Right renal cortex interstitium (tissue), 3 donors: ENCODE results near the gene UNC5A. TPM values are rescaled to one million over a fixed set of nuclear protein-coding genes. Genes with fewer than 3 reads are reported as not detected.

Experiments used
- DNase-seq, 3 donors: peaks; one replicate each; pipeline ENCODE4 v3.0.0-alpha.2; 2013; ENCODE audit warnings: low read depth in 3 of 3, low spot score in 2 of 3
- polyA plus RNA-seq, 3 donors: library from polyadenylated mRNA; unstranded; fragments of 120-200 nt; gene quantifications; one replicate each; pipeline ENCODE4 v1.2.1, GENCODE V29; 2013; ENCODE audit not compliant: insufficient read length in 3 of 3

Gene UNC5A
- polyA plus RNA-seq, 3 donors: 0.10 to 0.14 (median 0.10) TPM

GRCh38 chr5:176818391-176819098 is 8.2 kb downstream of the UNC5A start:
- no peak for DNase-seq

- no peak for DNase-seq
Measured at GRCh38 chr5:176819476-176819875, 9.1 kb downstream of the UNC5A start.

- no peak for DNase-seq
Measured at GRCh38 chr5:176820937-176821336, 10.6 kb downstream of the UNC5A start.

- no peak for DNase-seq
Measured at GRCh38 chr5:176821441-176821840, 11.1 kb downstream of the UNC5A start.

- no peak for DNase-seq
Measured at GRCh38 chr5:176822041-176822792, 11.9 kb downstream of the UNC5A start.

GRCh38 chr5:176822793-176823481 is 12.6 kb downstream of the UNC5A start:
- DNase-seq: no peak

GRCh38 chr5:176823869-176824412 is 13.6 kb downstream of the UNC5A start:
- DNase-seq: no peak

- DNase-seq: no peak
Measured at GRCh38 chr5:176824604-176825003, 14.2 kb downstream of the UNC5A start.

- DNase-seq: no peak
Measured at GRCh38 chr5:176825234-176825633, 14.9 kb downstream of the UNC5A start.

GRCh38 chr5:176825957-176826356 is 15.6 kb downstream of the UNC5A start:
- DNase-seq: no peak

GRCh38 chr5:176827736-176828414 is 17.5 kb downstream of the UNC5A start:
- no peak for DNase-seq

GRCh38 chr5:176829320-176829719 is 19.0 kb downstream of the UNC5A start:
- no peak for DNase-seq

- DNase-seq: no peak
Measured at GRCh38 chr5:176830422-176830994, 20.1 kb downstream of the UNC5A start.

- no peak for DNase-seq
Measured at GRCh38 chr5:176830995-176831423, 20.6 kb downstream of the UNC5A start.

- no peak for DNase-seq
Measured at GRCh38 chr5:176831425-176831824, 21.1 kb downstream of the UNC5A start.

GRCh38 chr5:176832162-176832561 is 21.8 kb downstream of the UNC5A start:
- no peak for DNase-seq

GRCh38 chr5:176833286-176833685 is 22.9 kb downstream of the UNC5A start:
- DNase-seq: no peak

GRCh38 chr5:176835918-176836317 is 25.6 kb downstream of the UNC5A start:
- DNase-seq: no peak

- DNase-seq: no peak
Measured at GRCh38 chr5:176836811-176837706, 26.7 kb downstream of the UNC5A start.
